Activated naive CD4-positive, alpha-beta T cell treated with anti-CD3 and anti-CD28 coated beads, Interleukin-2, amount 50 U/mL, for 72 hours (primary cell): ENCODE results near the gene AGTR1. TPM values are rescaled to one million over a fixed set of nuclear protein-coding genes. Genes with fewer than 3 reads are reported as not detected.
"Not testable (repeated sequence)": the region's sequence is repeated elsewhere in the genome, so short reads cannot be mapped to it uniquely, and the experiment has no call there.

ENCODE experiments used
- ATAC-seq, 2 donors: fragments of 150-1000 bp; cut with Tn5 transposase; 2 replicates each; pipeline ENCODE4 v1.10.0; 2021; ENCODE audit warnings: mild to moderate bottlenecking in 2 of 2, moderate library complexity in 2 of 2
- DNase-seq, 2 donors: peaks; one replicate each; pipeline ENCODE4 v3.0.0; 2021 to 2022; ENCODE audit warnings: low spot score in 2 of 2
- H3K27ac Mint-ChIP-seq, 2 donors: one replicate each; pipeline ENCODE4 v1.8.0; 2022; ENCODE audit warnings: mild to moderate bottlenecking in 2 of 2, mixed read lengths in 2 of 2
- H3K36me3 Mint-ChIP-seq, 2 donors: one replicate each; pipeline ENCODE4 v1.8.0; 2022; ENCODE audit warnings: mixed read lengths in 2 of 2
- H3K9me3 Mint-ChIP-seq, 2 donors: one replicate each; pipeline ENCODE4 v1.8.0; 2022; ENCODE audit warnings: mixed read lengths in 2 of 2
- total RNA-seq, 2 donors: library from RNA; stranded (reverse); gene quantifications; one replicate each; pipeline ENCODE4 v1.2.3, GENCODE V29; 2022

The AGTR1 gene
- total RNA-seq, 2 donors from 2014 or later: not detected

GRCh38 chr3:148785026-148785425 lies 87.3 kb downstream of the AGTR1 start:
- H3K9me3 Mint-ChIP-seq, H3K27ac Mint-ChIP-seq, DNase-seq, H3K36me3 Mint-ChIP-seq, ATAC-seq: not testable (repeated sequence)

GRCh38 chr3:148786159-148786558 lies 88.5 kb downstream of the AGTR1 start:
- H3K27ac Mint-ChIP-seq, H3K9me3 Mint-ChIP-seq, H3K36me3 Mint-ChIP-seq, ATAC-seq, DNase-seq: not testable (repeated sequence)

GRCh38 chr3:148789146-148789545 lies 91.4 kb downstream of the AGTR1 start:
- no peak overlapping the region for H3K27ac Mint-ChIP-seq
- peaks cover 0 to 7% of the 10 kb centered on the region in 2 donors for H3K9me3 Mint-ChIP-seq
- ATAC-seq: no peak
- no peaks in the 10 kb centered on the region for H3K36me3 Mint-ChIP-seq
- no peak for DNase-seq

- no peak for DNase-seq
- Mint-ChIP-seq H3K36me3 (no peaks in the 10 kb centered on the region), H3K9me3 (peaks cover 0 to 4% of the 10 kb centered on the region in 2 donors), H3K27ac (no peak overlapping the region)
- no peak for ATAC-seq
Measured at GRCh38 chr3:148789906-148790305, 92.2 kb downstream of the AGTR1 start.

- ATAC-seq: no peak
- peaks cover 0 to under 1% of the 10 kb centered on the region in 2 donors for H3K9me3 Mint-ChIP-seq
Measured at GRCh38 chr3:148790370-148790769, 92.7 kb downstream of the AGTR1 start.

GRCh38 chr3:148790851-148791735 lies 93.4 kb downstream of the AGTR1 start:
- DNase-seq (no peak), ATAC-seq (no peak)
- Mint-ChIP-seq H3K27ac (no peak overlapping the region), H3K9me3 (no peaks in the 10 kb centered on the region), H3K36me3 (no peaks in the 10 kb centered on the region)

More at GRCh38 chr3:148790370-148790769, 92.7 kb downstream of the AGTR1 start:
- DNase-seq: no peak
- Mint-ChIP-seq H3K36me3 (no peaks in the 10 kb centered on the region), H3K27ac (no peak overlapping the region)

GRCh38 chr3:148791920-148792319 lies 94.2 kb downstream of the AGTR1 start:
- no peaks in the 10 kb centered on the region for H3K9me3 Mint-ChIP-seq
- no peak for ATAC-seq

GRCh38 chr3:148792516-148792915 lies 94.8 kb downstream of the AGTR1 start:
- DNase-seq (no peak), ATAC-seq (no peak)
- no peaks in the 10 kb centered on the region for H3K36me3 Mint-ChIP-seq
- no peaks in the 10 kb centered on the region for H3K9me3 Mint-ChIP-seq
- no peak overlapping the region for H3K27ac Mint-ChIP-seq

More at GRCh38 chr3:148791920-148792319, 94.2 kb downstream of the AGTR1 start:
- DNase-seq: no peak
- Mint-ChIP-seq H3K36me3 (no peaks in the 10 kb centered on the region), H3K27ac (no peak overlapping the region)

Other genes with a start within 250 kb of the AGTR1 start
- not detected for gene CPB1, start 129.9 kb downstream of the AGTR1 start, total RNA-seq
- under 1 TPM in 1 of 2 donors, not detected in 1; 0.16 TPM for gene CPA3, start 167.4 kb downstream of the AGTR1 start, total RNA-seq